Fibroblast of villous mesenchyme (primary cell): ENCODE data around the gene PSORS1C1. TPM values are rescaled to one million over a fixed set of nuclear protein-coding genes. Genes with fewer than 3 reads are reported as not detected.

Source experiments
- DNase-seq: peaks from one replicate; pipeline ENCODE4 v3.0.0-alpha.2; 2010; ENCODE audit warnings: low read depth
- H3K4me3 ChIP-seq: 2 replicates; pipeline ENCODE4 v1.5.1; 2011; ENCODE audit warnings: low read depth, mild to moderate bottlenecking, low read length
- CTCF ChIP-seq: IDR thresholded peaks from 2 replicates; pipeline ENCODE4 v1.5.1; 2012; ENCODE audit warnings: low read depth, mild to moderate bottlenecking, low read length; ENCODE audit not compliant: insufficient read depth
- total RNA-seq: library from RNA; depleted of rRNA; stranded (reverse); fragments of >200 nt; gene quantifications from 2 replicates; pipeline ENCODE4 v1.2.3, GENCODE V29; 2012

The PSORS1C1 gene
- total RNA-seq, 1 donor, result 3.0 TPM

- DNase-seq, result peak; percentile 63
- no peak for TF ChIP-seq CTCF
- H3K4me3 ChIP-seq, result no peak overlapping the region
Measured at GRCh38 chr6:31125586-31126363, 11.2 kb downstream of the PSORS1C1 start.

GRCh38 chr6:31126396-31127175 is 12.0 kb downstream of the PSORS1C1 start:
- no peak overlapping the region for H3K4me3 ChIP-seq
- no peak for DNase-seq
- no peak for TF ChIP-seq CTCF

- H3K4me3 ChIP-seq, result no peak overlapping the region
- DNase-seq, result peak; percentile 41
- TF ChIP-seq CTCF, result peak; percentile 88
Measured at GRCh38 chr6:31128093-31128676, 13.6 kb downstream of the PSORS1C1 start.

GRCh38 chr6:31129130-31129529 is 14.5 kb downstream of the PSORS1C1 start:
- no peak overlapping the region for H3K4me3 ChIP-seq
- no peak for TF ChIP-seq CTCF
- DNase-seq, result no peak

- no peak for TF ChIP-seq CTCF
- no peak overlapping the region for H3K4me3 ChIP-seq
- no peak for DNase-seq
Measured at GRCh38 chr6:31130751-31131150, 16.2 kb downstream of the PSORS1C1 start.

GRCh38 chr6:31131595-31131994 is 17.0 kb downstream of the PSORS1C1 start:
- no peak for DNase-seq
- no peak overlapping the region for H3K4me3 ChIP-seq
- no peak for TF ChIP-seq CTCF
